ENCODE data around the gene PRICKLE2. TPM values are rescaled to one million over a fixed set of nuclear protein-coding genes. Genes with fewer than 3 reads are reported as not detected.

Gene PRICKLE2
- total RNA-seq, 1 donor from 2014 or later = not detected

- Mint-ChIP-seq H3K4me3 (no peak overlapping the region), H3K27ac (no peak overlapping the region), H3K9me3 (no peaks in the 10 kb centered on the region), H3K27me3 (ENCODE audit: insufficient read depth) (peaks cover 2% of the 10 kb centered on the region), H3K4me1 (ENCODE audit: low read depth) (no peaks in the 10 kb centered on the region), H3K36me3 (ENCODE audit: low read depth) (no peaks in the 10 kb centered on the region)
- intact Hi-C loops (cut with micrococcal nuclease) = no loop called here
- no peak for DNase-seq (ENCODE audit: low spot score)
Measured at GRCh38 chr3:64187065-64187959, 38.0 kb downstream of the PRICKLE2 start.

GRCh38 chr3:64186667-64187064 lies 38.6 kb downstream of the PRICKLE2 start:
- DNase-seq (ENCODE audit: low spot score) = no peak
- Mint-ChIP-seq H3K9me3 (no peaks in the 10 kb centered on the region), H3K36me3 (ENCODE audit: low read depth) (no peaks in the 10 kb centered on the region), H3K4me3 (no peak overlapping the region), H3K27me3 (ENCODE audit: insufficient read depth) (peaks cover 2% of the 10 kb centered on the region), H3K27ac (no peak overlapping the region), H3K4me1 (ENCODE audit: low read depth) (no peaks in the 10 kb centered on the region)
- intact Hi-C loops (cut with micrococcal nuclease) = no loop called here

GRCh38 chr3:64185436-64185835 lies 39.8 kb downstream of the PRICKLE2 start:
- DNase-seq (ENCODE audit: low spot score) = no peak
- Mint-ChIP-seq H3K27me3 (ENCODE audit: insufficient read depth) (peaks cover 5% of the 10 kb centered on the region), H3K4me1 (ENCODE audit: low read depth) (no peaks in the 10 kb centered on the region), H3K4me3 (no peak overlapping the region), H3K36me3 (ENCODE audit: low read depth) (no peaks in the 10 kb centered on the region), H3K9me3 (no peaks in the 10 kb centered on the region), H3K27ac (no peak overlapping the region)
- intact Hi-C loops (cut with micrococcal nuclease) = no loop called here

GRCh38 chr3:64184621-64185020 lies 40.6 kb downstream of the PRICKLE2 start:
- intact Hi-C loops (cut with micrococcal nuclease) = no loop called here
- Mint-ChIP-seq H3K4me1 (ENCODE audit: low read depth) (no peaks in the 10 kb centered on the region), H3K9me3 (no peaks in the 10 kb centered on the region), H3K27ac (no peak overlapping the region), H3K27me3 (ENCODE audit: insufficient read depth) (peaks cover 5% of the 10 kb centered on the region), H3K36me3 (ENCODE audit: low read depth) (no peaks in the 10 kb centered on the region), H3K4me3 (no peak overlapping the region)
- no peak for DNase-seq (ENCODE audit: low spot score)

GRCh38 chr3:64179860-64180259 lies 45.4 kb downstream of the PRICKLE2 start:
- H3K27me3 Mint-ChIP-seq (ENCODE audit: insufficient read depth) = peaks cover 5% of the 10 kb centered on the region
- intact Hi-C loops (cut with micrococcal nuclease) = no loop called here
- no peaks in the 10 kb centered on the region for H3K4me1 Mint-ChIP-seq (ENCODE audit: low read depth)

GRCh38 chr3:64179249-64179648 lies 46.0 kb downstream of the PRICKLE2 start:
- H3K27me3 Mint-ChIP-seq (ENCODE audit: insufficient read depth) = peaks cover 5% of the 10 kb centered on the region
- H3K4me3 Mint-ChIP-seq = no peak overlapping the region
- H3K9me3 Mint-ChIP-seq = no peaks in the 10 kb centered on the region
- intact Hi-C loops (cut with micrococcal nuclease) = no loop called here
- H3K27ac Mint-ChIP-seq = no peak overlapping the region
- no peak for DNase-seq (ENCODE audit: low spot score)
- no peaks in the 10 kb centered on the region for H3K4me1 Mint-ChIP-seq (ENCODE audit: low read depth)
- H3K36me3 Mint-ChIP-seq (ENCODE audit: low read depth) = no peaks in the 10 kb centered on the region

More at GRCh38 chr3:64179860-64180259, 45.4 kb downstream of the PRICKLE2 start:
- H3K27ac Mint-ChIP-seq = no peak overlapping the region
- H3K36me3 Mint-ChIP-seq (ENCODE audit: low read depth) = no peaks in the 10 kb centered on the region
- H3K9me3 Mint-ChIP-seq = no peaks in the 10 kb centered on the region
- no peak for DNase-seq (ENCODE audit: low spot score)
- no peak overlapping the region for H3K4me3 Mint-ChIP-seq

GRCh38 chr3:64178419-64178818 lies 46.8 kb downstream of the PRICKLE2 start:
- Mint-ChIP-seq H3K27me3 (ENCODE audit: insufficient read depth) (peaks cover 2% of the 10 kb centered on the region), H3K27ac (no peak overlapping the region), H3K4me1 (ENCODE audit: low read depth) (no peaks in the 10 kb centered on the region), H3K9me3 (no peaks in the 10 kb centered on the region), H3K36me3 (ENCODE audit: low read depth) (no peaks in the 10 kb centered on the region), H3K4me3 (no peak overlapping the region)
- DNase-seq (ENCODE audit: low spot score) = no peak
- intact Hi-C loops (cut with micrococcal nuclease) = no loop called here

GRCh38 chr3:64176461-64176996 lies 48.7 kb downstream of the PRICKLE2 start:
- no peaks in the 10 kb centered on the region for H3K4me1 Mint-ChIP-seq (ENCODE audit: low read depth)
- no peak overlapping the region for H3K27ac Mint-ChIP-seq
- no peak overlapping the region for H3K4me3 Mint-ChIP-seq
- no peaks in the 10 kb centered on the region for H3K9me3 Mint-ChIP-seq
- H3K27me3 Mint-ChIP-seq (ENCODE audit: insufficient read depth) = peaks cover 2% of the 10 kb centered on the region
- no peak for DNase-seq (ENCODE audit: low spot score)
- no peaks in the 10 kb centered on the region for H3K36me3 Mint-ChIP-seq (ENCODE audit: low read depth)
- intact Hi-C loops (cut with micrococcal nuclease) = no loop called here

GRCh38 chr3:64174328-64174727 lies 50.9 kb downstream of the PRICKLE2 start:
- H3K4me1 Mint-ChIP-seq (ENCODE audit: low read depth) = no peaks in the 10 kb centered on the region

GRCh38 chr3:64173563-64173962 lies 51.7 kb downstream of the PRICKLE2 start:
- intact Hi-C loops (cut with micrococcal nuclease) = no loop called here
- H3K9me3 Mint-ChIP-seq = no peaks in the 10 kb centered on the region

More at GRCh38 chr3:64174328-64174727, 50.9 kb downstream of the PRICKLE2 start:
- Mint-ChIP-seq H3K9me3 (no peaks in the 10 kb centered on the region), H3K4me3 (no peak overlapping the region), H3K27ac (no peak overlapping the region), H3K36me3 (ENCODE audit: low read depth) (no peaks in the 10 kb centered on the region), H3K27me3 (ENCODE audit: insufficient read depth) (no peaks in the 10 kb centered on the region)
- intact Hi-C loops (cut with micrococcal nuclease) = no loop called here
- no peak for DNase-seq (ENCODE audit: low spot score)

GRCh38 chr3:64170270-64170669 lies 55.0 kb downstream of the PRICKLE2 start:
- Mint-ChIP-seq H3K4me1 (ENCODE audit: low read depth) (no peaks in the 10 kb centered on the region), H3K36me3 (ENCODE audit: low read depth) (no peaks in the 10 kb centered on the region), H3K4me3 (no peak overlapping the region), H3K27me3 (ENCODE audit: insufficient read depth) (peaks cover 4% of the 10 kb centered on the region), H3K27ac (no peak overlapping the region), H3K9me3 (no peaks in the 10 kb centered on the region)
- intact Hi-C loops (cut with micrococcal nuclease) = no loop called here
- DNase-seq (ENCODE audit: low spot score) = no peak

More at GRCh38 chr3:64173563-64173962, 51.7 kb downstream of the PRICKLE2 start:
- Mint-ChIP-seq H3K27ac (no peak overlapping the region), H3K27me3 (ENCODE audit: insufficient read depth) (no peaks in the 10 kb centered on the region), H3K4me3 (no peak overlapping the region), H3K4me1 (ENCODE audit: low read depth) (no peaks in the 10 kb centered on the region), H3K36me3 (ENCODE audit: low read depth) (no peaks in the 10 kb centered on the region)
- DNase-seq (ENCODE audit: low spot score) = no peak

- H3K27ac Mint-ChIP-seq = no peak overlapping the region
- peaks cover 4% of the 10 kb centered on the region for H3K27me3 Mint-ChIP-seq (ENCODE audit: insufficient read depth)
- no peak for DNase-seq (ENCODE audit: low spot score)
- H3K4me1 Mint-ChIP-seq (ENCODE audit: low read depth) = no peaks in the 10 kb centered on the region
- H3K9me3 Mint-ChIP-seq = no peaks in the 10 kb centered on the region
- H3K36me3 Mint-ChIP-seq (ENCODE audit: low read depth) = no peaks in the 10 kb centered on the region
- intact Hi-C loops (cut with micrococcal nuclease) = no loop called here
- H3K4me3 Mint-ChIP-seq = no peak overlapping the region
Measured at GRCh38 chr3:64167868-64168267, 57.4 kb downstream of the PRICKLE2 start.

GRCh38 chr3:64167351-64167750 lies 57.9 kb downstream of the PRICKLE2 start:
- Mint-ChIP-seq H3K36me3 (ENCODE audit: low read depth) (no peaks in the 10 kb centered on the region), H3K4me1 (ENCODE audit: low read depth) (no peaks in the 10 kb centered on the region), H3K27me3 (ENCODE audit: insufficient read depth) (peaks cover 4% of the 10 kb centered on the region), H3K27ac (no peak overlapping the region), H3K4me3 (no peak overlapping the region), H3K9me3 (no peaks in the 10 kb centered on the region)
- intact Hi-C loops (cut with micrococcal nuclease) = no loop called here
- DNase-seq (ENCODE audit: low spot score) = no peak

All from activated T-helper 1 cell treated with anti-CD3 and anti-CD28 coated beads, Interleukin-12 subunit alpha, Interleukin-12 subunit beta, Interleukin-2, Interleukin-4 antibody, amounts not matched to agents 30 ng/mL and 10 ng/mL and 1 ng/mL, durations not matched to agents 14 hours and 24 hours and 36 hours (primary cell).